Measurements from ENCODE around the gene COTL1.

- TF ChIP-seq CTCF (conservative IDR thresholded peaks at IDR 0.05; ENCODE audit: low read length) (no peak), EZH2phosphoT487 (IDR thresholded peaks at IDR 0.05; ENCODE audit: borderline replicate concordance, low read depth, low read length) (no peak)
Measured at GRCh38 chr16:84548508-84548907, 69.4 kb downstream of the COTL1 start.

Measured in OCI-LY7 (cell line).